IPS-NIHi7 (cell line): ENCODE data around the gene PSG3.
"Not testable (repeated sequence)": the region's sequence is repeated elsewhere in the genome, so short reads cannot be mapped to it uniquely, and the experiment has no call there.

Experiments used
- DNase-seq: peaks from one replicate; pipeline ENCODE4 v3.0.0; 2012; ENCODE audit warnings: mixed read lengths; ENCODE audit errors: extremely low spot score

PSG3 gene

GRCh38 chr19:42740381-42740780 lies at the start of gene PSG3:
TSS of gene PSG3 (minus strand) at chr19:42740481. CDS start at chr19:42740384, 97 bp downstream.
- DNase-seq: not testable (repeated sequence)

- DNase-seq: not testable (repeated sequence)
Measured at GRCh38 chr19:42788766-42789165, 48.5 kb upstream of the PSG3 start.

- DNase-seq: not testable (repeated sequence)
Measured at GRCh38 chr19:42787766-42788165, 47.5 kb upstream of the PSG3 start.

- DNase-seq: not testable (repeated sequence)
Measured at GRCh38 chr19:42776750-42777612, 36.7 kb upstream of the PSG3 start.

GRCh38 chr19:42774510-42775158 lies 34.4 kb upstream of the PSG3 start:
- DNase-seq: not testable (repeated sequence)

GRCh38 chr19:42767319-42767718 lies 27.0 kb upstream of the PSG3 start:
- DNase-seq: not testable (repeated sequence)

GRCh38 chr19:42766871-42767270 lies 26.6 kb upstream of the PSG3 start:
- not testable (repeated sequence) for DNase-seq

- DNase-seq: no peak
Measured at GRCh38 chr19:42764836-42765235, 24.6 kb upstream of the PSG3 start.

- DNase-seq: no peak
Measured at GRCh38 chr19:42762789-42763188, 22.5 kb upstream of the PSG3 start.

GRCh38 chr19:42761924-42762295 lies 21.6 kb upstream of the PSG3 start:
- DNase-seq: not testable (repeated sequence)

- not testable (repeated sequence) for DNase-seq
Measured at GRCh38 chr19:42760954-42761923, 21.0 kb upstream of the PSG3 start.

- DNase-seq: not testable (repeated sequence)
Measured at GRCh38 chr19:42758667-42759066, 18.4 kb upstream of the PSG3 start.

- not testable (repeated sequence) for DNase-seq
Measured at GRCh38 chr19:42752246-42752645, 12.0 kb upstream of the PSG3 start.

GRCh38 chr19:42741726-42742607 lies 1.7 kb upstream of the PSG3 start:
- not testable (repeated sequence) for DNase-seq

GRCh38 chr19:42737581-42738011 lies 2.7 kb downstream of the PSG3 start:
- DNase-seq: not testable (repeated sequence)

GRCh38 chr19:42728341-42728740 lies 11.9 kb downstream of the PSG3 start:
- not testable (repeated sequence) for DNase-seq

- not testable (repeated sequence) for DNase-seq
Measured at GRCh38 chr19:42714000-42714399, 26.3 kb downstream of the PSG3 start.

- not testable (repeated sequence) for DNase-seq
Measured at GRCh38 chr19:42712753-42713152, 27.5 kb downstream of the PSG3 start.

GRCh38 chr19:42710986-42711385 lies 29.3 kb downstream of the PSG3 start:
- DNase-seq: not testable (repeated sequence)

GRCh38 chr19:42697884-42698283 lies 42.4 kb downstream of the PSG3 start:
- DNase-seq: no peak
